ENCODE results near the gene LRRC70.

DNA sequence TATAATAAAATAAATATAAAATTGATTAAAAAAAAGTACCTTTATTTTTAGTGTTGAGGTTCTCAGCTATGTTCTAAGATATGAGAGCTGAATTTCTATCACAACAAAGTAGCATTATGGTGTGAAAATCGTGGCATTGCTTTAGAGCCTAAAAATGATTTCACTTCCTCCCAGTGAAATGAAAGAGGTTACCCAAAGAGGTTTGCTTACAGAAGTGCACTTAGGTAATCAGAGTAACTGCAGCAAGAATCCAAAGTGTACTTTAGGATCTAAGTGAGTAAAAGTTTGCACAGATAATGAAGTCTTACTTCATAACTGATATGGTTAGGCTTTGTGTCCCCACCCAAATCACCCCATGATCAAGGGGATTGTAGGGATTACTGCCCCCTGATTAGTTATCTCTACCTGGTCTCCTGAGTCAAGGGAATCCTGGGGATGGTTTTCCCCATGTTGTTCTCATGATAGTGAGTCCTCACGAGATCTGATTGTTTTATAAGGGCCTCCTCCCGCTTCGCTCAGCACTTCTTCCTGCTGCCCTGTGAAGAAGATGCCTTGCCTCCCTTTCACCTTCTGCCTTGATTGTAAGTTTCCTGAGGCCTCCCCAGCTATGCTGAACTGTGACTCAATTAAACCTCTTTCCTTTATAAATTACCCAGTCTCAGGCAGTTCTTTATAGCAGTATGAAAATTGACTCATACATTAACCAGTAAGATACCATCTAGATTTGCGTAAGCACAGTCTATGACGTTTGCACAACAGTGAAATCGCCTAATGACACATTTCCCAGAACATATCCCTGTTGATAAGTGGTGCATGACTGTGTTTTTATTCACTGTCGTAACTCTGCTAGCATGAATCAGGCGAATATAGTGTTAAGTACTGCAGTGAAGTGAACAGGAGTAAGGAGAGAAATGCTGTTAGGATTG lies 40.3 kb upstream of the LRRC70 start:
- TF ChIP-seq, protein P1, sequence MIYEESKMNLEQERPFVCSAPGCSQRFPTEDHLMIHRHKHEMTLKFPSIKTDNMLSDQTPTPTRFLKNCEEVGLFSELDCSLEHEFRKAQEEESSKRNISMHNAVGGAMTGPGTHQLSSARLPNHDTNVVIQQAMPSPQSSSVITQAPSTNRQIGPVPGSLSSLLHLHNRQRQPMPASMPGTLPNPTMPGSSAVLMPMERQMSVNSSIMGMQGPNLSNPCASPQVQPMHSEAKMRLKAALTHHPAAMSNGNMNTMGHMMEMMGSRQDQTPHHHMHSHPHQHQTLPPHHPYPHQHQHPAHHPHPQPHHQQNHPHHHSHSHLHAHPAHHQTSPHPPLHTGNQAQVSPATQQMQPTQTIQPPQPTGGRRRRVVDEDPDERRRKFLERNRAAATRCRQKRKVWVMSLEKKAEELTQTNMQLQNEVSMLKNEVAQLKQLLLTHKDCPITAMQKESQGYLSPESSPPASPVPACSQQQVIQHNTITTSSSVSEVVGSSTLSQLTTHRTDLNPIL (CRISPR knock-in tag; IDR thresholded peaks at IDR 0.05; ENCODE audit: low read depth): no peak
- no peak for TF ChIP-seq ZFP3 (CRISPR knock-in tag; IDR thresholded peaks at IDR 0.05)

Measured in SK-N-SH treated with all-trans-retinoic acid at 6 μM for 48 hours (cell line).